ENCODE results near the gene APOE. TPM values are rescaled to one million over a fixed set of nuclear protein-coding genes. Genes with fewer than 3 reads are reported as not detected.
A peak's percentile ranks its signal among the peaks of the same experiment; 100 is the strongest.
"Not testable (repeated sequence)": the region's sequence is repeated elsewhere in the genome, so short reads cannot be mapped to it uniquely, and the experiment has no call there.

Gene APOE
- total RNA-seq, 1 experiment from 2014 or later: 1.2 TPM

DNA sequence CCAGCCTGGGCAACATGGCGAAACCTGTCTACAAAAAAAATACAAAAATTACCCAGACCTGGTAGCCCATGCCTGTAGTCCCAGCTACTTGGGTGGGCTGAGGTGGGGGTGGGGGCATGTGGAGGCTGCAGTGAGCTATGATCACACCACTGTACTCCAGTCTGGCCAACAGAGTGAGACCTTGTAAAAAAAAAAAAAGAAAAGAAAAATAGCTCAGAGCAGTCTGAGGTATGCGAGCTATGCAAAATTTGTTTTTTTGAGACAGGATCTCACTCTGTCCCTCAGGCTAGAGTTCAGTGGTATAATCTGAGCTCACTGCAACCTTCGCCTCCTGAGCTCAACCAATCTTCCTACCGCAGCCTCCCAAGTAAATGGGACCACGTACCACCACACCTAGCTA is 21.7 kb upstream of the APOE start:
- no peak for DNase-seq (ENCODE audit: extremely low read depth, low read depth)

DNA sequence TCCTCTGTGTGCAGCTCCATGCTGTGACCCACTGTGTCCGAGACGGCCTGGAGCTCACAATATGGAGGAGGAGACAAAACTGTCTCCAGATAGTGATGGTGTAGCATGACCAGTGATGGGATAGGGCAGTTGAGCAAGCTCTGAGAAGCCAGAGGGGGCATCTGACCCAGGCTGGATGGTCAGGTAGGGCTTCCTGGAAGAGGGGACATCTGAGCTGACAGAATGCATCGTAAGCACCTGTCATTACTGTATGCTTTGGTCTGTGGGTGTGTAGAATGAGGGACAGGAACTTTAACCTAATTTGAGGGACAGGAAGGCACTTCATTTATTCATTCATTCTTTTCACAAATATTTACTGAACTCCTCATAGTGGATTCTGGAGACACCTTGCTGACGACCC is 21.0 kb upstream of the APOE start:
- DNase-seq (ENCODE audit: extremely low read depth, low read depth): no peak

DNA sequence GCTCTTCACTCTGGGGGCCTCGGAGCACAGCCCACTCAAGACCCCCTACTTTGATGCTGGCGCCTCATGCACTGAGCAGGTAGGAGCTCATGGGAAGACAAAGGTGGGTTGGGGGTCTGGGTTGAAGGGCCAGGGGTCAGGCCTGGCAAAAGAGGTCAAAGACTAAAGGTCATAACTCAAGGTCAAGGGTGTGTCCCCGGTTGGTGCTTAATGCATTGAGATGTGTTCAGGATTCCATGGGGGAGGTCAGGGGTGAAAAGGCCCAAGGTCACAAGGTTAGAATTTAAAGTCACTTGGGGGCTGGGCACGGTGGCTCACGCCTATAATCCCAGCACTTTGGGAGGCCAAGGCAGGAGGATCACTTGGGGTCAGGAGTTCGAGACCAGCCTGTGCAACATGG is 19.5 kb upstream of the APOE start:
- no peak for DNase-seq (ENCODE audit: extremely low read depth, low read depth)

DNA sequence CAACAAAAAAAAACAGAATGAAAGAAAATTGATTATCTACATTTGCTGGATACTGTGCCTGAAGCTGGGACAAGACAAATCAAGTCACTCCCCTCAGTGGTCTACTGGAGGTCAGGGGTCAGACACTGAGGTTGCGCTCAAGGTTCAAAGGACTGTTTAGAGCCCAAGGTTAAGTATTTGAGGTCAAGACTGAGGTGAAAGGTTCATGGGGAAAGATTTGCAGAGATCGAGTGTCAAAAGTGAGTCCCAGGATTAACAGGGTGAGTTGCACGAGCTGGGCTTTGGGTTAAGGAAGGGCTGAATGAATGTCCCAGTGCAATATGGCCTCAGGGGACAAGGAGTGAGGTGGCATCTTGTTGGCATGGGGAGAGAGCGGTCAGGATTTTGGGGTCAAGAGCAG is 17.9 kb upstream of the APOE start:
- no peak for DNase-seq (ENCODE audit: extremely low read depth, low read depth)

DNA sequence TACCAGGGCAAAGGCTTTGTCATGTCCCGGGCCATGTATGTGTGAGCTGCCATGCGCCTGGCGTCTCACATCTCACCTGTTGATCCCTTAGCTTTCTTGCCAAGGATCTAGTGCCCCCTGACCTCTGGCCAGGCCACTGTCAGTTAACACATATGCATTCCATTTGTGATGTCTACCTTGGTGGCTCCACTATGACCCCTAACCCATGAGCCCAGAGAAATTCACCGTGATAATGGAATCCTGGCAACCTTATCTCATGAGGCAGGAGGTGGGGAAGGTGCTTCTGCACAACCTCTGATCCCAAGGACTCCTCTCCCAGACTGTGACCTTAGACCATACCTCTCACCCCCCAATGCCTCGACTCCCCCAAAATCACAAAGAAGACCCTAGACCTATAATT is 17.3 kb upstream of the APOE start:
- not testable (repeated sequence) for DNase-seq (ENCODE audit: extremely low read depth, low read depth)

DNA sequence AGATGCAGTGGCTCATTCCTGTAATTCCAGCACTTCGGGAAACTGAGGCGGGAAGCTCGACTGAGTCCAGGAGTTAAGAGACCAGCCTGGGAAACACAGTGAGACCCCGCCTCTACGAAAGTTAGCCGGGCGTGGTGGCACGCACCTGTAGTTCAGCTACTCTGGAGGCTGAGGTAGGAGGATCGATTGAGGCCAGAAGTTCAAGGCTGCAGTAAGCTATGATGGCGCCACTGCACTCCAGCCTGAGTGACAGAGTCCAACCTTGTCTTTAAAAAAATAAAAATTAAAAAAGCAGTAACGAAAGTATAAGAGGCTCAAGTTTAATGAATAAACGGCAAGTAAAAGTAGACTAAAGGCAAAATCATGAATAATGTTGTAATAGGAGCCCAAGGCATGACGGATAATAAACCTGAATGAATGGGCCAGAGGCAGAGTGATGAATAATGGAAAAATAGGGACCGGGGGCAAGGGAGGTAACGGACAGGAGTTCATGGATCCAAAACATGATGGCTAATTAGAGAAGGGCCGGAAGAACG is 15.7 kb upstream of the APOE start:
- DNase-seq (ENCODE audit: extremely low read depth, low read depth): no peak

DNA sequence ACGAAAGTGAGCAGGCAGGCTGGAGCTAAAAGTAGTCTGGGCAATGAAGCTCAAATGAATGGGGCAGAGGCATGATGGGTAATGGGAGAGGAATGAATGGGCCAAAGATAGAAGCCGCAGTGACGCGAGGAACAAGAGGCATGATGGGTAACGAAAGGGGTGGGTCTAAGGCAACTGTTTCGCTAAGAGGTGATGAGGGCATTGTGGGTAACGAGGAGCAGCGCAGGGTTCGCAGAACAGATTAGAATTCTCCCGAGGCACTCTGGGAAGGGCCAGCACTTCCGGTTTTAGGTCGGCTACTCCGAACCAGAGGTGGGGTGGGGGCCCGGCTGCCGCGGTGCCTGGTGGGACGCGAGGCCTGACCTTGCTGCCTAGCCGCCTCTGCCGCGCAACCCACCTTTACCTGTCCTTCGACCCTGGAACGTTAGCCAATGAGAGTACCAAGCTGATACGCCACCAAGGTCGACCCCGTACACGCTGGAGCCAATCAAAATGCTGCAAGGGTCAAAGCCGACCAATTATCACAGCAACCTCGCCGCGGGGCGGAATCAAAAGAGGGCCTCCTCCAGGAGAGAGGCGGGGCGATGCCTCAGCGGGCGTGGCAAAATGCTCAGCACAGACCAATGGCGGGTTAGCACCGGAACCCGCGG is 15.1 kb upstream of the APOE start:
- peak; percentile 99 for DNase-seq (ENCODE audit: extremely low read depth, low read depth)

DNA sequence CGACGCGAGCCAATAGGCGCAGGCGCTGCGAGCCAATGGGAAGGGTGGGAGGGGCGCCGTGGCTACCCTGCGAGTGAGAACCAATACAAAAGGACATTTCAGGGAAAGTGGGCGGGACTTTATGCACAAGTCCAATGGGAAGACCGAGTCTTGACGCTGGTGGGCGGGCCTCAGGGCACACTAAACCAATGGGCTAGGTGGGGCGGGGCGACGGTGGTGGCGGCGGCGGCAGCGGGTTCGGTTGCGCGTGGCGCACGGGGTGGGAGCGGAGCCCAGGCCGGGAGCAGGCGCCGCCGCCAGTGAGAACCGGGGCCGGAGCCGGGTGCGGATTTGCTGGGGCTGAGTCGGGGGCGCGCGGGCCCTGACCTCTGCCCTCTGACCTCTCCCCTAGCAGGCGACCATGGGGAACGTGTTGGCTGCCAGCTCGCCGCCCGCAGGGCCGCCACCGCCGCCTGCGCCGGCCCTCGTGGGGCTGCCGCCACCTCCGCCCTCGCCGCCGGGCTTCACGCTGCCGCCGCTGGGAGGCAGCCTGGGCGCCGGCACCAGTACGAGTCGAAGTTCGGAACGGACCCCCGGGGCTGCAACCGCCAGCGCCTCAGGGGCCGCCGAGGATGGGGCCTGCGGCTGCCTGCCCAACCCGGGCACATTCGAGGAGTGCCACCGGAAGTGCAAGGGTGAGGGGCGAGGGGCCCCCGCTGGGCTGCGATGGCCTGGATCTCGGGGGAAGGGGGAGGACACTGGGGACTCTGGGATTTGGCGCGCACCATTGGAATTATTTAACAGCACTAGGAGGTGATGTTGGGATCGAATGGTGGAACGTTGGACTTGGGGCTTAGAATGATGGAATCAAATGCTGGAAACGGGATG is 14.3 kb upstream of the APOE start, which contains the start of gene TOMM40:
Gene TOMM40, plus strand, starts transcription at position 239 of the 867 bp plus-strand sequence. Its CDS starts 162 bp downstream, at position 401.
- DNase-seq (ENCODE audit: extremely low read depth, low read depth): peak; percentile 99

DNA sequence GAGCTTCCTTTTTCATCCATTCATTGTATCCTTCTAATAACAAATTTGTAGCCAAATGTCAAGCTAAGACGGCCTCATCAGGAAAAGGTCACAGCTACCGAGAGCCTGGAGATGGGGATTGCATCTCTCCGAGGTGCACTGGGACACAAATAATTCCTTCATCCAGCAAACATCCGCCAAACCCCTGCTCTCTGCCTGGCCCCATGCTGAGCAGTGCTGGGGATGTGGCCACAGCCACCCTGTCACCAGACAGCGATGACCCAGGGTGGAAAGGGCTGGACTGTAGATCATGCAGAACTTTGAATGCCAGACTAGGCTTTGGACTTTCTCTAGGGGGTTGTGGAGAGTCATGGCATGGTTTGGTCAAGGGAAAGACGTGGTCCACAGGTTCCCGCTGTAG is 12.7 kb upstream of the APOE start:
- no peak for DNase-seq (ENCODE audit: extremely low read depth, low read depth)

DNA sequence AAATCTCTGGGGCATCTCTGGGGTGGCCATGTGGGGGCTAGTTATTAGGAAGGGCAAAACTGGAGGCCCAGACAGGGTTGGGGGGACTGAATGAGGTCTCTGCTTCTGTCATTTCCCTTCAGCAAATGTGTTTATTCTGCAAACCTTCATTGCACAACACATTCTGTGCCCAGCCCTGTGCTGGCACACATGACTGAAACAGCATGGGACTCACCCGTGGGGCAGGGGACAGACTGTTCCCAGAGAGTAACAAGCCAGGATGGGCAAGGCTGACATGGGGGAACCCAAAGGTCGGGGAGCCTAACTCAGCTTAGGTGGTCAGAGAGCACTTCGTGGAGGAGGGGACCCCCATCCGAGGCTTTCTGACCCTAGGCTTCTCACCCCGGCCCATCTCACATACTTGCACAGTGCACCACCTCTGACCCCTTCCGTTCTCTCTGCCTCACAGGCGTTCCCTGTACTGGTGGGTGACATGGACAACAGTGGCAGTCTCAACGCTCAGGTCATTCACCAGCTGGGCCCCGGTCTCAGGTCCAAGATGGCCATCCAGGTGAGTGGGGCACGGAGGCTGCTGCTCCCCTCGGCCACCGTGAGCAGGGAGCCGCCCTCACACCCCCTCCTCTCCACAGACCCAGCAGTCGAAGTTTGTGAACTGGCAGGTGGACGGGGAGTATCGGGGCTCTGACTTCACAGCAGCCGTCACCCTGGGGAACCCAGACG is 12.1 kb upstream of the APOE start:
- DNase-seq (ENCODE audit: extremely low read depth, low read depth): no peak

DNA sequence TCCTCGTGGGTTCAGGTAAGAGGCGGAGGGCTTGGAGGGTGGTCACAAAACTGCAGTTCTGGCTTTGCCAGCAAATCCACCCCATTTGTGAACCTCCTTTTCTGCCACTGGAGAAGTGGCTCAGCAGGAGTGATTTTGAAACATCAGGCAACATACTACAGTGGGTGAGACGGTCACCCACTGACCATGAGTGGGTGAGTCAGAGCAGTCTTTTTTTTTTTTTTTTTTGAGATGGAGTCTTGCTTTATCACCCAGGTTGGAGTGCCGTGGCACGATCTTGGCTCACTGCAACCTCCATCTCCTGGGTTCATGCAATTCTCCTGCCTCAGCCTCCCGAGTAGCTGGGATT is 11.6 kb upstream of the APOE start:
- DNase-seq (ENCODE audit: extremely low read depth, low read depth): no peak

DNA sequence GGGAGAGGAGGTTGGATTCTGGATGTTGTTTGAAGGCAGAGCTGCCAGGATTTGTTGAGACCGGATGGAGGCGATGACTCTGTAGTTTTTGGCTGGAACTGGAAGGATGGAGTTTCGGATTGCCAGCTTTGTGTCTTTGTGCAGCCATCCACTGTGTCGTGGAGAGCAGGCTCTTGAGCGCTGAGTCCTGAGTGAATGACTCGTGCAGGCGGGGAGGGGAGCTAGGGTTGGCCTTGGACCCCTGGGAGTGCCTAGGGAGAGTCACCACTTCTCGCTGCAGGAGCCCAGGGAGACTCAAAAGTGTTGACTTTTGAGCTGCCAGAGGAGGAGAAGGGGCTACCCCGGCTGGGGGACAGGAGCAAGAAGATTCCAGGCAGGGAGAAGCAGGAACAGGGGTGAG is 10.7 kb upstream of the APOE start:
- no peak for DNase-seq (ENCODE audit: extremely low read depth, low read depth)

DNA sequence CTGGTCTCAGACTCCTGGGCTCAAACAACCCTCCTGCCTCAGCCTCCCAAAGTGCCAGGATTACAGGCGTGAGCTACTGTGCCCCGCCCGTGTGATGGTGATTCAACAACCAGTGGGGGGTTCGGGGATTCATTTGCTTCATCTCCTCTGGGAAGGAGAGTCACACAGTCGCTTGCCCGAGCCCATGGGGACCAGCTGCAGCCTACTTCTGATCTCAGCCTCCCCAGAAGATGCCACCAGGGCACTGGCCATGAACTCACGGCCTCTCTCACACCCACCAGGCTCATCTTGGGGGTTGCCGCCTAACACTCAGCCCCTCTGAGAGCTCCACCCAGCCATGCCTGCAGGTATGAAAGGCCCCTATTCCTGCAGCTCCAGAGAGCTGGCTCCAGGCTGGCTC is 7.8 kb upstream of the APOE start:
- DNase-seq (ENCODE audit: extremely low read depth, low read depth): no peak

DNA sequence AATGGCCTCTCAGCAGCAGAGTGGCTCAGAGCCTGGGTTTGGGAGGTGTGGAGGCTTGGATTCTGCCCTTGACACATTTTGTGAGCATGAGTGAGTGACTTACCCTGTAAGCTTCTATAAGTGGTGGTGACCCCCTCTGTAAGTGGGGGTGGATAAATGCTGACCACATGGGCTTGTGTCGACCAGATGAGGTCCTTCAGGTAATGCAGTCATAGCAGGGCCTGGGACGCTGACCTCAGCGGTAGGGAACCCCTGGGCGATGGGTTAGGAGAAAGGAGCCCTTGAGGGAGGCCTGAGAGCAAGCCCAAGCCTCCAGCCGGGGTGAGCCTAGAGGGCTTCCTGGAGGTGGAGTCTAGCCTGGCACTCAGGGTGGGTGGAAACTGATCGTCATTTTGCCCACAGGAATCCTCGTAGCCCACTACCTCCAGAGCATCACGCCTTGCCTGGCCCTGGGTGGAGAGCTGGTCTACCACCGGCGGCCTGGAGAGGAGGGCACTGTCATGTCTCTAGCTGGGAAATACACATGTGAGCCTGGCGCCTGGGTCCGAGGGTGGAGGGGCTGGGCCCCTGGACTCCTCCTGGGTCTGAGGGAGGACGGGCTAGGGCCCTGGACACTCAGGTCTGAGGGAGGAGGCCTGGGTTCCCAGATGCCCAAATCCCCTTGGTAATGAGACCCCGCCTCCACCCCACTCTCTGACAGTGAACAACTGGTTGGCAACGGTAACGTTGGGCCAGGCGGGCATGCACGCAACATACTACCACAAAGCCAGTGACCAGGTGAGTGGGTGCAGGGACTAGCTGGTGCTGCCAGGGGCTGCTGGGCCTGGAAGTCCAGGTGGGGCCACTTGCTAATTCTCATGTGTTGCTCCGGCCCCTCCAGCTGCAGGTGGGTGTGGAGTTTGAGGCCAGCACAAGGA is 5.0 kb upstream of the APOE start:
- no peak for DNase-seq (ENCODE audit: extremely low read depth, low read depth)

DNA sequence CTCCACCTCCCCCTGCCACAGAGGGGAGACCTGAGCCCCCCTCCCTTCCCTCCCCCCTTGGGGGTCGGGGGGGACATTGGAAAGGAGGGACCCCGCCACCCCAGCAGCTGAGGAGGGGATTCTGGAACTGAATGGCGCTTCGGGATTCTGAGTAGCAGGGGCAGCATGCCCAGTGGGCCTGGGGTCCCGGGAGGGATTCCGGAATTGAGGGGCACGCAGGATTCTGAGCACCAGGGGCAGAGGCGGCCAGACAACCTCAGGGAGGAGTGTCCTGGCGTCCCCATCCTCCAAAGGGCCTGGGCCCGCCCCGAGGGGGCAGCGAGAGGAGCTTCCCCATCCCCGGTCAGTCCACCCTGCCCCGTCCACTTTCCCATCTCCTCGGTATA is 2.4 kb upstream of the APOE start:
- no peak for DNase-seq (ENCODE audit: extremely low read depth, low read depth)

DNA sequence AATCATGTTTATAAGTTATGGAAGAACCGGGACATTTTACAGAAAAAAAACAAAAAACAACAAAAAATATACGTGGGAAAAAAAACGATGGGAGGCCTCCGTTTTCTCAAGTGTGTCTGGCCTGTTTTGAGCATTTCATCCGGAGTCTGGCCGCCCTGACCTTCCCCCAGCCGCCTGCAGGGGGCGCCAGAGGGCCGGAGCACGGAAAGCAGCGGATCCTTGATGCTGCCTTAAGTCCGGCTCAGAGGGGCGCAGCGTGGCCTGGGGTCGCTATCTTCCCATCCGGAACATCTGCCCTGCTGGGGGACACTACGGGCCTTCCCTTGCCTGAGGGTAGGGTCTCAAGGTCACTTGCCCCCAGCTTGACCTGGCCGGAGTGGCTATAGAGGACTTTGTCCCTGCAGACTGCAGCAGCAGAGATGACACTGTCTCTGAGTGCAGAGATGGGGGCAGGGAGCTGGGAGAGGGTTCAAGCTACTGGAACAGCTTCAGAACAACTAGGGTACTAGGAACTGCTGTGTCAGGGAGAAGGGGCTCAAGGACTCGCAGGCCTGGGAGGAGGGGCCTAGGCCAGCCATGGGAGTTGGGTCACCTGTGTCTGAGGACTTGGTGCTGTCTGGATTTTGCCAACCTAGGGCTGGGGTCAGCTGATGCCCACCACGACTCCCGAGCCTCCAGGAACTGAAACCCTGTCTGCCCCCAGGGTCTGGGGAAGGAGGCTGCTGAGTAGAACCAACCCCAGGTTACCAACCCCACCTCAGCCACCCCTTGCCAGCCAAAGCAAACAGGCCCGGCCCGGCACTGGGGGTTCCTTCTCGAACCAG is 1.8 kb upstream of the APOE start:
- DNase-seq (ENCODE audit: extremely low read depth, low read depth): peak; percentile 28

DNA sequence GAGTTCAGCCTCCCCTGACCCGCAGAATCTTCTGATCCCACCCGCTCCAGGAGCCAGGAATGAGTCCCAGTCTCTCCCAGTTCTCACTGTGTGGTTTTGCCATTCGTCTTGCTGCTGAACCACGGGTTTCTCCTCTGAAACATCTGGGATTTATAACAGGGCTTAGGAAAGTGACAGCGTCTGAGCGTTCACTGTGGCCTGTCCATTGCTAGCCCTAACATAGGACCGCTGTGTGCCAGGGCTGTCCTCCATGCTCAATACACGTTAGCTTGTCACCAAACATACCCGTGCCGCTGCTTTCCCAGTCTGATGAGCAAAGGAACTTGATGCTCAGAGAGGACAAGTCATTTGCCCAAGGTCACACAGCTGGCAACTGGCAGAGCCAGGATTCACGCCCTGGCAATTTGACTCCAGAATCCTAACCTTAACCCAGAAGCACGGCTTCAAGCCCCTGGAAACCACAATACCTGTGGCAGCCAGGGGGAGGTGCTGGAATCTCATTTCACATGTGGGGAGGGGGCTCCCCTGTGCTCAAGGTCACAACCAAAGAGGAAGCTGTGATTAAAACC is 1.1 kb upstream of the APOE start:
- no peak for DNase-seq (ENCODE audit: extremely low read depth, low read depth)

DNA sequence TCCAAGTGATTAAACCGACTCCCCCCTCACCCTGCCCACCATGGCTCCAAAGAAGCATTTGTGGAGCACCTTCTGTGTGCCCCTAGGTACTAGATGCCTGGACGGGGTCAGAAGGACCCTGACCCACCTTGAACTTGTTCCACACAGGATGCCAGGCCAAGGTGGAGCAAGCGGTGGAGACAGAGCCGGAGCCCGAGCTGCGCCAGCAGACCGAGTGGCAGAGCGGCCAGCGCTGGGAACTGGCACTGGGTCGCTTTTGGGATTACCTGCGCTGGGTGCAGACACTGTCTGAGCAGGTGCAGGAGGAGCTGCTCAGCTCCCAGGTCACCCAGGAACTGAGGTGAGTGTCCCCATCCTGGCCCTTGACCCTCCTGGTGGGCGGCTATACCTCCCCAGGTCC is 2.0 kb downstream of the APOE start:
- DNase-seq (ENCODE audit: extremely low read depth, low read depth): no peak
